Sciatic nerve (tissue), 2 donors: ENCODE data around the gene NPAS3. TPM values are rescaled to one million over a fixed set of nuclear protein-coding genes. Genes with fewer than 3 reads are reported as not detected.

Experiments
- ATAC-seq: fragments of 200-7000 bp; cut with Tn5 transposase; one replicate; pipeline ENCODE4 v1.9.1; 2020; ENCODE audit warnings: mild to moderate bottlenecking, moderate library complexity
- DNase-seq: peaks from one replicate; pipeline ENCODE4 v3.0.0-alpha.2; 2020; ENCODE audit warnings: low spot score
- intact Hi-C: fragments of 100-400 bp; cut with DNase I; formaldehyde crosslinking; loops from one replicate; pipeline ENCODE4 v1.14.2; 2022
- total RNA-seq: library from RNA; stranded (reverse); fragmentation: NEBNext Ultra II Directional; extraction: Animal tissue kit (Norgen Biotek cat#: 25700); gene quantifications from one replicate; pipeline ENCODE4 v1.2.1, GENCODE V29; 2021
- donor health status: DM: no; HTN: no; CAD: no.
- donor health status: DM: no; HTN: no; CAD: no.

Gene NPAS3
- total RNA-seq, 1 donor from 2014 or later = 14.6 TPM

- ATAC-seq = no peak
- intact Hi-C loops = no loop called here
- DNase-seq = no peak
Observed at GRCh38 chr14:33754261-33754660, 815.6 kb downstream of the NPAS3 start.

- DNase-seq (no peak), ATAC-seq (no peak)
- intact Hi-C loops = no loop called here
Observed at GRCh38 chr14:33755358-33755757, 816.7 kb downstream of the NPAS3 start.

GRCh38 chr14:33756833-33757232 lies 818.2 kb downstream of the NPAS3 start:
- no peak for DNase-seq
- intact Hi-C loops = no loop called here
- no peak for ATAC-seq

DNA sequence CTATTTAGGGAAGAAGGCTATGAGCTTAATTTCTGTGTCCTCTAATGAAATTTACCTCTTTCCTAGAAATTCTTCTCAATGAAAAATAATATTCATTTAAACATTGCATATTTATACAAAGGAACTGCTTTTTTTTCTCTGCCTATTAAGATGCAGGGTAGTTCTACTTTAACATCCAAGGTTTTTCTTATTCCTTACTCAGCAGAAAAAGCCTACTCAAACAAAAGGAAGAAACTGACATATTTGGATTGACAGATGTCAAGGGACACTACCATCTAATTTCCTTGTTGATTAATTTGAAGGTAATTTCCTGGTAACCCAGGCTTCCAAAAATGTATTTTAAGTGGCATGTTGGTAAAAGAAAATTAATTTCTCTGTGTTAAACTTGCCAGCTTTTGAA lies 819.9 kb downstream of the NPAS3 start:
- intact Hi-C loops = no loop called here
- no peak for ATAC-seq
- no peak for DNase-seq

GRCh38 chr14:33762161-33762851 lies 823.6 kb downstream of the NPAS3 start:
- no peak for DNase-seq
- no peak for ATAC-seq
- intact Hi-C loops = no loop called here

- ATAC-seq (peak; percentile 13), DNase-seq (no peak)
- intact Hi-C loops = no loop called here
Observed at GRCh38 chr14:33764876-33765650, 826.4 kb downstream of the NPAS3 start.

DNA sequence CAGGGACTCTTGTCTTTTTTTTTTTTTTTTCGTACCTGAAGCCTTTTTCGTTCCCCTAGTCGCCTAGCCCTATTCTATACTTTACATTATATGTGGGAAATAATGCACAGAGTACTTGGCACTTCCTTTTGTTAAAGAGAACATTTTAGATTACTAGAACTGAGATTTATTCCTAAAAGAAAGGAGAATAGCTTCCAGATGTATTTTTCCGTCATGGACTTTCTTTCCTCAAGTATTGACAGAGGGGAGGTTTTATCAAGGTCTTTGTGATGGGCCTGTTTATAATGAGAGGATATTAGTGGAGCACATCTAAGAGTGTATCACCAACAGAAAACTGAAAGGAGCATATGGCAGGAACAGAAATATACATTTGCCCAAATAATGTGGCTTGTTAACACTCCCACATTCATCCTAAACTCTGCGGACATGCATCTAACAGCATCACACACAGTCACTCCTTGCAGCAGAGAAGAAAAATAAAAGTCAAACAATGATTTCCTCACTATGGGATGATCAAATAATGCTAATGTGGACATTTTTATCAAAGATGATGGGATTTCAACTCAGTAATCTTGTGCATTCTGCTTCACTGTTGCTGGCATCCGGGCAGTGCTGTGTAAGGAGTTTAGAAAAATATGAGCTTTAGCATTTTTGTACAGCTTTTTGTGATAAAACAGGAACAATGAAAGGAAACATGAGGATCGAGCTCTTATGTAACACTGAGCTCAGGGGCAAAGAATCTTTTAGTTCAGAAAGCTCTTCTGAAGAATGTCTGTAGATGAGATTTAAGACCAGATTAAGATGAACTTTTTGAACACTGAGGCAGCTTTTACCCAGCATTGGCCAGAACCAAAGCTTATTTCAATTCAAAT lies 829.1 kb downstream of the NPAS3 start:
- intact Hi-C loops = no loop called here
- DNase-seq (no peak), ATAC-seq (peak; percentile 53)

DNA sequence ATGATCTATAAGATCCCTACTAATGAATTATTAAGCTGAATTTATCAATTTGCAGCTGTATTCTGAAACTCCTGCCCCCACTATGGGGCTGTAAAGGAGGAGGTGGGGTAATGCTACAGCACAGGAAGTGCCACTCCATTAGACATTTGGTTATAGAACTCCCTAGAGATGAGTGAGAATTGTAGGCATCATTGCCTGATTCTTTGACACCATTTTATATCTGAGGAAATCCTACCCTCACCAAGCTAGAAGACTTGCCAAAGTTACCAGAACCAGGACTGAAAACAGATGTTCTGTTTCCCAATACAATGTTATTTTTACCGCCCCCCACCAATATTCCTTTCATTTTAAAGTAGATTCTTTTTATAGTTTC lies 829.8 kb downstream of the NPAS3 start:
- DNase-seq = no peak
- intact Hi-C loops = no loop called here
- ATAC-seq = peak; percentile 33

- ATAC-seq (peak; percentile 67), DNase-seq (no peak)
- intact Hi-C loops = no loop called here
Observed at GRCh38 chr14:33773205-33774030, 834.7 kb downstream of the NPAS3 start.

DNA sequence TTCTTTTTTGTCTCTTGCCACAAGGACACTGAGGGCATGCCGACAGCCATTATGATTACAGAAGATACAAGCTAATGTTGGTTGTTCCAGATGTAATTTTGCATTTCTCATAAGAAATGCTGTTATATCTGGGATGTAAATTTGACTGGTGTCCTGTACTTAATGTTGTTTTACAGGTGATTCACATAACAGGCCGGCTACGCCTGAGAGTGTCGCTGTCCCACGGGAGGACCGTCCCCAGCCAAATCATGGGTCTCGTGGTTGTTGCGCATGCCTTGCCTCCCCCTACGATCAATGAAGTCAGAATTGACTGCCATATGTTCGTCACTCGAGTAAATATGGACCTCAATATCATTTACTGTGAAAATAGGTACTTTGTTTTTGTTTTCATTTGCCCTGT lies 835.5 kb downstream of the NPAS3 start:
- intact Hi-C loops = no loop called here
- DNase-seq = no peak
- peak; percentile 15 for ATAC-seq

GRCh38 chr14:33774723-33775470 lies 836.2 kb downstream of the NPAS3 start:
- DNase-seq (no peak), ATAC-seq (no peak)
- intact Hi-C loops = no loop called here

GRCh38 chr14:33776871-33777270 lies 838.2 kb downstream of the NPAS3 start:
- no peak for ATAC-seq
- intact Hi-C loops = no loop called here
- no peak for DNase-seq

- ATAC-seq (no peak), DNase-seq (no peak)
- intact Hi-C loops = no loop called here
Observed at GRCh38 chr14:33777681-33778080, 839.0 kb downstream of the NPAS3 start.

GRCh38 chr14:33780035-33780434 lies 841.4 kb downstream of the NPAS3 start:
- peak; percentile 70 for ATAC-seq
- DNase-seq = no peak
- intact Hi-C loops = no loop called here

DNA sequence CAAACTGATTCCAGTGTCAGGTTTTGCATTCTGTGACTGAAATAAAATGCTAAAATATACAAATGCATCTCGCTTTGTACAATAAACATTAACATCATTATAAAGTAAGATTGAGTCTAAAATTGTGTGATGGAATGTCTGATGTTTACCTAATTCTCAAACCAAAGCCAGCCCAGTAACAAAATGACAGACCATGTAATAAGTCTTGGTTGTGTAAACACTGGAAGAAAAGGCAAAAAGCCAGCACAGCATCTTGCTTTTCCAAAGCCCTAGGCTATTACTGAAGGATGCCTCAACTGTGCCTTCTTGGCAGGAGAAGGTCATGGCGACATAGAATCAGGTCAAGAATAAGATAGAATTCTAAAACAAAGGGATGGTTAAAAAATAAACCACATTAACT lies 842.6 kb downstream of the NPAS3 start:
- intact Hi-C loops = no loop called here
- no peak for ATAC-seq

DNA sequence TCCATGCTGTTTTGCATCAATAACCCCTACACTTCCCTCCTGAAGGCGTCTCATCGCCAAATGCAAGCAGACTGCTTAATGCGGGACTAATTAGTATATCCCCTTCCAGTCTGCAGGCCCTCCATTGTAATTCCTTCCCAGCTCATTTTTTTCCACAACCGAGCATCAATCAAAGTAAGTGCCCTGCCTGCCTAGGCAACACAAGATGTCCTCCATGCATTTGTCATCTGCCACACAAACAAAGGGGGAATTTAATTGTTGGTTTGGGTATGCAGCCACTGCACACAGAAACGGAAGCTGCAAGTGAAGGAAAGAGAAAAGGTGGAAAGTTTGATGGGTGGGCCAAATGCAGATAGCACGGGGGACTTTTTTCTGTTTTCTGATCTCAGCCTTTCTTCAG lies 844.2 kb downstream of the NPAS3 start:
- no peak for ATAC-seq

More for the DNA sequence above, 842.6 kb downstream of the NPAS3 start:
- no peak for DNase-seq

DNA sequence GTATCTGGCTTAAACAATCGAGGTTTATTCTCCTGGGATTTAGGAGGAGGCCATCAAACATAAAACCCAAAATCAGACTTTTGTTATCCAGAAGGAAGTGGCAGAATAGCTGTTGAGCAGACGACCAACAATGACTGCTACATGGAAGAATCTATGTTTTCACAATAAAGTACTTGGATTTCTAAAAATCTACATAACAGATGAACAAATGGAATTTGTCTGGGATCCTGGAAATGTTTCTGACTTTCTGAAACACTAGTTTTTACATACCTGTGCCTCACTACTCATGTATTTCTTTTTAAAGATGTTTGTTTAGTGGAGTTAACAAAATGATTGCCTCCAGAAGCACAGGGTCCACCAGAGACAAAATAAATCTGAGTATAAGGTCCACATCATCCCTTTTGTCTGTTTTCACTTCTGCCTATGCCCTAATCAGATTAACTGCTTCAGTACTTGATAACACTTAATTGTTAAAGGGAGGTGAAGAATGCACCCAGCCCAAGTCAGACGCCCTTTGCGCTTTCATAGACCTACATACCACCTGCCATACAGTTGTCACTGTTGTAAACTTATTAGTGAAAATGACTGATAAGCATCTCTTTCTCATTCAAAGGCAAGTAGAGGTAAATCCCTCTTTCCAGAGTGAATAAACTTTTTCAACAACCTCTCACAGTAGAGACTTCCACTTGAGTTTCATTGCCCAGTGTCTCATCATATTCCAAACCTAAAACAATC lies 847.6 kb downstream of the NPAS3 start:
- DNase-seq = no peak
- intact Hi-C loops = no loop called here
- no peak for ATAC-seq

More for the DNA sequence above, 844.2 kb downstream of the NPAS3 start:
- DNase-seq = no peak
- intact Hi-C loops = no loop called here

- no peak for ATAC-seq
- intact Hi-C loops = no loop called here
- DNase-seq = no peak
Observed at GRCh38 chr14:33788161-33788560, 849.5 kb downstream of the NPAS3 start.
